Nucleus accumbens (tissue), 56 donors: ENCODE data around the gene SMG1.
"Not testable (repeated sequence)": the region's sequence is repeated elsewhere in the genome, so short reads cannot be mapped to it uniquely, and the experiment has no call there.

Experiments
- DNase-seq, 56 donors: peaks; one replicate each; lab custom pipeline; 2025; lab: John Stamatoyannopoulos, UW

SMG1 gene

DNA sequence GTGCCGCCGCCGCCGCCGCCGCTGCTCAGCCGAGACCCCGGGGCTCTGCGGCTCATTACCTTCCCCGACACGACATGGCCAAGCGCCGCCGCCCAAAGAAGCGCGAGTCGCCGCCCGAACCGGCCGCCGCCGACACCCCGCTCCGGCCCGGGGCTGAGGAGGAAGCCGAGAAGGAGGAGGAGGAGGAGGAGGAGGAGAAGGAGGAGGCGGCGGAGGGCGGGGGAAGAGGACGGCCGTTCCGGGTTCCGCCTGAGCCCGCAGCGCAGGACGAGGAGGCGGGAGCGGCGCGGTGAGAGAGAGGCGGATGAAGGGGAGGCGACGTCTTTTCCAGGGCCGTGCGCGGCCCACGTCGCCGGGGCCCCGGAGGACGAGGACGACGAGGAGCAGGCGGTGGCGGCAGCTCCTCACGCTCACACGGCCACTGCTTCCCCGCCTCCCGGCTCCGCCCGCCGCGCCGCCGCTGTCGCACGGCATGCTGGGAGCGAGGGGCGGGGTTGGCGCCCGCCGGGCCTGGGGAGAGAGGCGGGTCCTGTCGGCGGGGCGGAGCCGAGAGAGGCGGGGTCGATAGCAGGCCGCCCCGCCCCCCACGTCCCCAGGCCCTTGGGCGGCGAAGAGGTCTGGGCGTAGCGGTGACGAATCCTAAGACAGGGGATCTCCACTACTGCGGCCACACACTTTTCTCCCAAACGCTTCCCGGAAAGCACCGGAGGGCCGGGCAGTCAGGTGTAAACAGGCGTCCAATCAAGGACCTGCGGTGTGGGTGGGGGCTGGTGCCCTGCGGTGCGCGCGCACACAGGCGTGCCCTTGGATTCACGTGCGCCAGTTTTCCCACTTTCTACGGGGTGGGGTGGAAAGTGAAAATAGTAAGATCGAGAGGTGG, at the start of gene SMG1:
Gene SMG1, minus strand, starts transcription at position 423 of the 880 bp plus-strand sequence. Its CDS starts 367 bp downstream, at position 56.
- DNase-seq, result peak; percentile 22 to 95 (median 86)

DNA sequence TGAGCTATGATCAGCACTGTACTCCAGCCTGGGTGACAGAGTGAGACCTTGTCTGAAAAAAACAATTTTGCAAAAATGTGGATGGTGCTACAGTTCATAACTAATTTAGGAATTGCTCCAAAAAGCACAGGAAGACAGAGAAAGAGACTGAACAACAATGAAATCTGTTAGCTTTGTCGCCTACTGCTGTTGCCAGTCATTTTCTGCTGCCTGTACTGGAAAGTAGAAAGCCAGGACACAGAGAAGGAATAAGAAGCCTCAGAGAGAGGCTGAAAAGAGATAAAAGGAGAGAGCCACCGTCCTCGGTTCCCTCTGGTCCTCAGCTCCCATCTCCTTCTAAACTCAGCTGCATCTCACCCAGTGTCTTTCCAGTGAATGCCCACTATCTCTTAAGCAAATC, 48.9 kb upstream of the SMG1 start:
- DNase-seq, result no peak

DNA sequence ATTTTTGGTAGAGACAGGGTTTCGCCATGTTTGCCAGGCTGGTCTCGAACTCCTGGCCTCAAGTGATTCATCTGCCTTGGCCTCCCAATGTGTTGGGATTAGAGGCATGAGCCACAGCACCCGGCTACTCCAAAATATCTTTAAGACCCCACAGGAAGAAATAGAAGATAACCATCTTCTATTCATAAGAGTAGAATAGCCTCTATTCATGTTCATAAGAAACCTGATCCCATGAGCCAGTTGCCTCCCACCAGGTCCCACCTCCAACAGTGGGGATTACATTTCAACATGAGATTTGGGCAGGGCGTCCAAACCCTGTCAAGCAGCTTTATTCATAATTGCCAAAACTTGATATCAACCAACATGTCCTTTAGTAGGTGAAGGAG, 43.6 kb upstream of the SMG1 start:
- no peak for DNase-seq

DNA sequence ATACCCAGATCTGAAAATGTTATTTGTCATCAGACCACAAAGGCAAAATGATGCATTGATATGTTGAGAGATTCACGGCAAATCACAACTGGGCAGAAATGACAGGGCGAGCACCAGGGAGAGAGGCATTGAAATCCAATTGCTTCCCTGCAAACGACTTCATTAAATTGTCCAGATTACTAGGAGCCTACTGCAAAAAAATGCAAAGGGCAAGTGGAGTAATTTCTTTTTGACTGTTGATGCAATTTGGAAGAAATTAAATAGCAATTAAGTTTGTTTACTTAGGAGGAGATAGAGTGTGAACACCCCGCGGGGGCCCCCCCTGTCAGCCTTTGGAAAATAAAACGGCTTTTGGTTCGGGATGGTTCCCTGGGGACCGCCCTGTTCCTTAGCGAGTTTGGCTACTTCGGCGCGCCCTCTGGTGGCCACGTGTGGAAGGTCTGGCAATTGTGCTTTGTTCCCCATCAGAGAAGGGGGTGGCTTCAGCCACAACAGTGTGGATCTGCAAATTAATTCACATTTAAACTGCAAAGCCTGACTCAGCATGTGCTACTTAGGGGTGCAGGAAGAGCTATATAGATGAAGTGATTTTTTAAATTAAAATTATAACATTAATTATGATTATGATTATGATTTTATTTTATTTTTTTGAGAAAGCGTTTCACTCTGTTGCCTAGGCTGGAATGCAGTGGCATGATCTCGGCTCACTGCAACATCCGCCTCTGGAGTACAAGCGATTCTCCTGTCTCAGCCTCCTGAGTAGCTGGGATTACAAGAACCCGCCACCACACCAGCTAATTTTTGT, 43.0 kb upstream of the SMG1 start:
- DNase-seq, result peak in 55 of 56 donors; percentile 14 to 95 (median 74)

DNA sequence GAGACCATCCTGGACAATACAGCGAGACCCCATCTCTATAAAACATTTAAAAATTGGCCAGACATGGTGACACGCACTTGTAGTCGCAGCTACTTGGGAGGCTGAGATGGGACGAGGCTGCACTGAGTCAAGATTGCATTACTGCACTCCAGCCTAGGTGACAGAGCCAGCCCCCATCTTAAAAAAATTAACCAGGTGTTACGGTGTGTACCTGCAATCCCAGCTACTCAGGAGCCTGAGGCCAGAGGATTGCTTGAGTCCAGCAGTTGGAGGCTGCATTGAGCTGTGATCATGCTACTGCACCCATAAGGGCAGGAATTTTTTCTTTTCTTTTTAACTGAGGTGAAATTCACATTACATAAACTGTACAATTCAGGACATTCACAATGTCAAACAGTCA, 40.6 kb upstream of the SMG1 start:
- no peak for DNase-seq

DNA sequence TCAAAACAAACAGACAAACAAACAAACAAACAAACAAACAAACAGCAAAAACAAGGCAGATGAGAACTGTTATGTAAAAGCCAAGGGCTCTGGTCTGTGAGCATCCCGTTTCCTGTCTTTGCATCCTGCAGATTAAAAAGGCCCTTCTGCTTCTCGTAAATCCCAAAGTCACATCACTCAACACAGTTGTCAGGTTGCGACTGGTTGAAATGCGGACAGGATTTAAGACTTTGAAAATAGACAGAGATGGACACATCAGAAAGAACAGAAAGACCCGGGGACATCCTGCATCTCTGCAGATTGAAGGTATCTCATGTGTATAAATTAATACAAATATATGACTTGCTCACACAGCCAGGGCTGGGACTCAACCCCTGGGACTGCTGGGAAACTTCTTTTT, 39.3 kb upstream of the SMG1 start:
- DNase-seq, result no peak

DNA sequence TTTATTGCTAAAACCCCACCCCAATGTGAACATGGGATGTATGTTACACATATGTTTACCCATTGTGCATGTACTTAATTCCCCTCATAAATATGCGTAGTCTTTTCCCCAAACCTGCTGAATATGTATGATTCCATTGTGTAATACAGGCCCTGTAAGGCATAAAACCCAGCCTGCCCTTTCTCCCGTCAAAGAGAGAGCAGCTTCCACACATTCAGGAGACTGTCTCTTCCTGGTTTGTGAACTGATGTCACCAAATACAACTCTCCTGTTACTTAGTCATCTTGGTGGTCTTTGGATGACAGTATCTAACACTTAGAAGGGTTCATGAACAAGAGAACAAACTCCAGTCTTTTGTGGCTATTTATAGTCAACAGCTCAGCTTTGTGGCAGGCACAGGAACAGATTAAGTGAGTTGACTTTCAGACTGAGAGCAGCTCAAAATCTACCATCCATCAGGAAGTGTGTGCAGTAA, 32.9 kb upstream of the SMG1 start:
- no peak for DNase-seq

DNA sequence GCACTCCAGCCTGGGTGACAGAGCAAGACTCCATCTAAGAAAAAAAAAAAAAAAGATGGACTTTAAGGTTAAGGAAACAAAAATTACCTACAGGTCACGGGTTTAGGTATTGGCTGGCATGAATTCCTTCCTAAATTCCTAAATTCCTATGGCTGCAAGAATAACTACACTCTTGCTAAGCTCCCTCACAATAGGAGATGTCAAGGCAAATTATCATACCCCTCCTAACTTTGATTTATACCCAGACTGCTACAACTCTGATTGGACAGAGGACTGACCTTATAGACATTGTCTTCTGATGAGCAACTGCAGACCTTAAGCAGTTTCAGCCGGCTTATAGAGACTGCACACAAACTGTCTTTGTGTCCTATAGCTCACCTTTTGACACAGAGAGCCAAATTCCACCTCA, 32.4 kb upstream of the SMG1 start:
- no peak for DNase-seq

DNA sequence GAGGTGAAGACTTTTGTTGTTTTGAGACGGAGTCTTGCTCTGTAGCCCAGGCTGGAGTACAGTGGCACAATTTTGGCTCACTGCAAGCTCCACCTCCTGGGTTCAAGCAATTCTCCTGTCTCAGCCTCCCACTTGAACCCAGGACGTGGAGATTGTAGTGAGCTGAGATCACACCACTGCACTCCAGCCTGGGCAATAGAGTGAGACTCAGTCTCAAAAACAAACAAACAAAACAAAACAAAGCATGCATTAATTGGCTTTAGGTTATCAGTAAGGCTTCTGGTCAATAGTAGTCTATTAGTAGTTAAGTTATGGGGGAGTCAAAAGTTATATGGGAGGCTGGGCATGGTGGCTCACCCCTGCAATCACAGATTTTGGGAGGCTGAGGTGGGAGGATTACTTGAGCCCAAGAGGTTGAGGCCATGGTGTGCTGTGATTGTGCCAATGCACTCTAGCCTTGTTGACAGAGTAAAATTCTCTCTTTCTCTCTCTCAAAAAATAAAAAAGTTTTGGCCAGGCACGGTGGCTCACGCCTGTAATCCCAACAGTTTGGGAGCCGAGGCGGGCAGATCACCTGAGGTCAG, 30.5 kb upstream of the SMG1 start:
- DNase-seq, result not testable (repeated sequence)

DNA sequence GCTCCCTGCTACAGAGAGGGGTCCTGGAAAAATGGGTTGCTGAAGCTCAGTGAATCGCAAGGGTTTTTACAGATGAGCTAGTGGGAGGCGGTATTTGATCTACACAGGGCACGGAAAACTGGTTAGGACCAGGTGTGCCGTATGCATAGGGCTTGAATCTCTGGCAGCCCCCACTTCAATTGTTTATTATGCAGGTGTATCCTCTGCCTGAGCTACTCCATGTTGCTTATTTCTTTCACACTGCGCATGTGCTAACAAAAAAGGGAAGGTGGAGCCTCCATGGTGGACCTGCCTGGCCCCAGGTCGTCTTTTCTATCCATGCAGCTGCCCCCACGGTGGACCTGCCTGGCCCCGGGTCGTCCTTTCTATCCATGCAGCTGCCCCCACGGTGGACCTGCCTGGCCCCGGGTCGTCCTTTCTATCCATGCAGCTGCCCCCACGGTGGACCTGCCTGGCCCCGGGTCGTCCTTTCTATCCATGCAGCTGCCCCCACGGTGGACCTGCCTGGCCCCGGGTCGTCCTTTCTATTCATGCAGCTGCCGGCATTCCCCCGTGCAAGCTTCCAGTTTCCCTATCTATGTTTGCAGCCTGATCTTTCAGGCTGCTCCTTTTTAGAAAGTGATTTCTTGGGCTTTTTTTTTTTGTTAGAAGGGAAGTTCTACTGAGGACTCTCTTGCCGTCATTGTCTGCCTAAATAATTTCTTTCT, 29.8 kb upstream of the SMG1 start:
- DNase-seq, result not testable (repeated sequence)

DNA sequence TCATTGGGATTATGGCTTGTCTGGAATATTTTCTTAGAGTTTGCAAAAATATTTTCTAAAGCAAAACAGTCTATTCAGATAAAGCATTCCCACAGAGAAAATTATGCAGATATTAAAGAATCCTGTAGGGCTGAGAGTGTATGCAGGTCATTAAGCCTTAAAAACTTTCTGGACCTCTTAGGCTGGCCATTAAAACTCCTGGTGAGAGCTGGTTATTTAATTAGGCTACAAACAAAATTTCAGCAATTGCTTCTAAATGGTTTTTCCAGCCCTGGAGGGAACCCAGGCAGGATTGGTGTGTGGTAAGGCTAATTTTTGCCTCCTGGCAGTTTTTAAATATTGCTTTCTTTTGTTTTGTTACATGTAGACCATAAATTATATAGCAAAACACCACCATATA, 27.3 kb upstream of the SMG1 start:
- no peak for DNase-seq

DNA sequence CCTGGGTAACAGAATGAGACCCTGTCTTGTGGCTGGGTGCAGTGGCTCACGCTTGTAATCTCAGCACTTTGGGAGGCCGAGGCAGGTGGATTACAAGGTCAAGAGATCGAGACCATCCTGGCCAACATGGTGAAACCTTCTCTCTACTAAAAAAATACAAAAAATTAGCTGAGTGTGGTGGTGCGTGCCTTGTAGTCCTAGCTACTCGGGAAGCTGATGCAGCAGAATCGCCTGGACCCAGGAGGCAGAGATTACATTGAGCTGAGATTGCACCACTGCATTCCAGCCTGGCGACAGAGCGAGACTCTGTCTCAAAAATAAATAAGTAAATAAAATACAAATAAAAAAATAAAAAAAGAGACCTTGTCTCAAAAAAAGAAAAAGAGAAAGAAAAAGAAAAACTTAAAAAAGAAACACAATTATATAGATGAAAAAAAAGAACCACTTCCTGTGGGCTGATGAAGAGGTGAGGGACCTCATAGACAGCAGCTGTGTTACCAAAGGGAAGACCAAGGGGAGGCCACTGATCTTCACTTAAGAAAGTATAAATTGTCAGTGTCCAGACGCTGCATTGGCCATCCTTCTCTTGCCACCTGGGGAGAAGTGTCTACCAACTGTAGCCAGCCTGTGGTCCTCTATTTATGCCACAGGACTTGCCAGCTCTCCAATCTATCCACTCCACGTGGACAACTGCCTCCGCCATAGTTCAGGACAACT, 24.4 kb upstream of the SMG1 start:
- DNase-seq, result no peak

DNA sequence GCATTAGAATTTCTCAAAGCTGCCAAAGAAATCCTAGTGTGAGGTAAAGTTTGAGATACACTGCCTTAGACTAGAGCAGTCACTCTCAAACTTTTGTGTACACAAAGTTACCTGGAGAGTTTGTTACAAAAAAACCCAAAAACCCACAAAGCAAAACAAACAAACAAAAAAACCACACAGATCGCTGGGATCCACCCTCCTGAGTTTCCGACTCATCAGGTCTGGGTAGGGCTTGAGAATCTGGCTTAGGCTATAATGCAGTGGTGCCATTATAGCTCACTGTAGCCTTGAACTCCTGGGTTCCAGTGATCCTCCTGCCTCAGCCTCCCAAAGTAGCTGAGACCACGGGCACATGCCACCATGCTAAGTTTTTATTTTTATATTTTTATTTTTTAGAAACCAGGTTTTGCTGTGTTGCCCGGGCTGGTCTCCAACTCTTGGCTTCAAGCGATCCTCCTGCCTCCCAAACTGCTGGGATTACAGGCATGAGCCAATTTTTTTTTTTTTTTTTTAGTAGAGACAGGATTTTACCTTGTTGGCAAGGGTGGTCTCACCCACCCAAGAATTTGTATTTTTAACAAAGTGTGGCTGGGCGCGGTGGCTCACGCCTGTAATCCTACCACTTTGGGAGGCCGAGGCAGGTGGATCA, 22.3 kb upstream of the SMG1 start:
- no peak for DNase-seq

DNA sequence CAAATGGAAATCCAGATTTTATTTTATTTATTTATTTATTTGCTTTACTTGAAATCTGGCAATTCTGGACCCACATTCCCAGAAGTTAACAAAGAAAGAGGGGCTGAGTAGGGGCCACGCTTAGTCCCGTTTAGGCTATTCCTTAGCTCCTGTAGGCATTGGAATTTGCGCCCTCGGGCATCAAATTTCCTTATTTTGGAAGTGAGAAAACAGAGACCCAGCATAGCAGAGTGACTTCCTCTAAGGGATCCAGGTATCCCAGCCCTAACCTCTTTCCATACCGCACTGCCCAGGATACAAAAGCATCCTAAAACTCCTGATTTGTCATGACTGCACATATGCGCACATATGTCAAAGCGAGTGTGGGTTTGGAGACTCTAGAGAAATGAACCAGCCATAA, 19.0 kb upstream of the SMG1 start:
- DNase-seq, result no peak

DNA sequence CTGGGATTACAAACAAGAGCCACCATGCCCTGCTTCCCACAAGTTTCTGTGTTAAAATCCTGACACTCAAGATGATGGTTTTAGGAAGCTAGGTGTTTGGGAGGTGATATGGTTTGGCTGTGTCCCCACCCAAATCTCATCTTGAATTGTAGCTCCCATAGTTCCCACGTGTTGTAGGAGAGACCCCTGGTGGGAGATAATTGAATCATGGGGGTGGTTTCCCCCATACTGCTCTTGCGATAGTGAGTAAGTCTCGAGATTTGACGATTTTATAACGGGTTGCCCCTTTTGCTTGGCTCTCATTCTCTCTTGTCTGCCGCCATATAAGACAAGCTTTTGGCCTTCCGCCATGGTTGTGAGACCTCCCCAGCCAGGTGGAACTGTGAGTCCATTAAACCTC, 17.2 kb upstream of the SMG1 start:
- no peak for DNase-seq

DNA sequence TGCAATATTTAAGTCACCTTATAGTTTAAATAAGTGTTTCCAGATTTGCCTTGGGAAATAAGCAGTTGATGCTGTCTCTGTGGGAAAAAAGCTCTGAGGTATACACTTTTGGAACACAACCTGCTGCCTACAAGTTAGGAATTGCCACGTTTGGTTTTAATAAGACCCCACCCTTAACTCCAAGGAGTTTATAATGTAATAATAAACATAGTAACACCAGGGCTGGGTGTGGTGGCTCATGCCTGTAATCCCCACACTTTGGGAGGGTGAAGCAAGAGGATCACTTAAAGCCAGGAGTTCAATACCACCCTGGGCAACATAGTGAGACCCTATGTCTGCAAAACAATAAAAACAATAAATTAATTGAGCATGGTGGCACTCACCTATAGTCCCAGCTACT, 15.9 kb upstream of the SMG1 start:
- DNase-seq, result no peak

DNA sequence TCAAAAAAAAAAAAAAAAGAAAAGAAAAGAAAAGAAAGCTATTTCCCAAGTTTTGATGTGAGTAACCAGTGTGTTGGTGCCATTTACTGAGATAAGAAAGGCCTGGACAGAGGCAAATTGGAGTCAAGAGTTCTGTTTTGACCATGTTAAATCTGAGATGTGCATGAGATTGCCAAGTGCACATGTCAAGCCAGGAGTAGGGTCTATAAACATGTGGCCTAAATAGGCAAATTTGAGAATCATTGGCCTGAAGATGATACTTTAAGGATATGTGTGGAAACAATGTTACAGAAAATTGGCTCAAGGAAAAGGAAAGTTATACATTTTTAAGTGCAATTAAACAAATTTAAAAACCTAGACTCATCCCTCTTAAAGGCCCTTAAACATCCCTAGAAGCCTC, 15.3 kb upstream of the SMG1 start:
- no peak for DNase-seq

DNA sequence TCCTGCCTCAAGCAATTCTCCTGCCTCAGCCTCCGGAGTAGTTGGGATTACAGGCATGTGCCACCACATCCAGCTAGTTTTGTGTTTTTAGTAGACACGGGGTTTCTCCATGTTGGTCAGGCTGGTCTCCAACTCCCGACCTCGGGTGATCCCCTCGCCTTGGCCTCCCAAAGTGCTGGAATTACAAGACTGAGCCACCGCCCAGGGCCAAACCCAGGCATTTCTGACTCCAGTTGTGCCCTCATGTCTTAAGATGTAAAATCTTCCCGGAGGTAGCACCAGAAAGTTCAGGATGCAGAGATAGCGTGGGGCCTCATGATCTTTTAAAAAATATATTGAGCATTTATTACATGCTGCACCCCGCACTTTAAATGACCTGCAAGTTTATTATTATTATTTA, 12.8 kb upstream of the SMG1 start:
- no peak for DNase-seq

DNA sequence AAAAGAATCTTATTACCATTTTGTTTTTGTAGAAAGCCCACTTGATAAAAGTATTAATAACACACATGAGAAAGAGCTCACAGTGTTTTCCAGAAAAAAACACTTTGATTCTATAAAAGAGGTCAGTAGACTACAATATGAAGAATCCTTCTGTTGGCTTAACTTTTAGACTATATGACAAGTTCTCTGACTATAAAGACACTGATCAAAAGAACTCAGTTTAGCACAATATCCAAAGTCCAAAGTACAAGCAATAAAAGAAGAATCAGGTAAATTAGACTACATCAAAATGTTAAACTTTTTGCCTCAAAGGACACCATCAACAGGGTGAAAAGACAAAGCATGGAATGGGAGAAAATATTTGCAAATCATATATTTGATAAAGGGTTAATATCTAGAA, 11.2 kb upstream of the SMG1 start:
- DNase-seq, result no peak
